Left ventricle myocardium inferior (tissue), 1 donor: ENCODE measurements around the gene TEC. TPM values are rescaled to one million over a fixed set of nuclear protein-coding genes. Genes with fewer than 3 reads are reported as not detected.

ENCODE experiments used
- DNase-seq: peaks from one replicate; pipeline ENCODE4 v3.0.0-alpha.2; 2020
- H3K27ac ChIP-seq: fragments of 200-600 bp; replicated peaks from 2 replicates; pipeline ENCODE4 v1.8.0; 2021
- H3K27me3 ChIP-seq: fragments of 200-600 bp; 2 replicates; pipeline ENCODE4 v1.8.0; 2021; ENCODE audit warnings: low read depth
- H3K36me3 ChIP-seq: fragments of 200-600 bp; 2 replicates; pipeline ENCODE4 v1.8.0; 2021
- H3K4me1 ChIP-seq: fragments of 200-600 bp; 2 replicates; pipeline ENCODE4 v1.8.0; 2021
- H3K4me3 ChIP-seq: fragments of 200-600 bp; 2 replicates; pipeline ENCODE4 v1.8.0; 2021; ENCODE audit warnings: mild to moderate bottlenecking, moderate library complexity
- H3K9me3 ChIP-seq: fragments of 200-600 bp; replicated peaks from 2 replicates; pipeline ENCODE4 v1.8.0; 2021
- CTCF ChIP-seq: fragments of 200-600 bp; IDR thresholded peaks from 2 replicates; pipeline ENCODE4 v1.8.0; 2021; ENCODE audit warnings: antibody characterized with exemption, mild to moderate bottlenecking, borderline replicate concordance
- intact Hi-C: fragments of 100-400 bp; cut with micrococcal nuclease; formaldehyde crosslinking; loops from one replicate; pipeline ENCODE4 v1.11.0; 2022
- total RNA-seq: library from RNA; stranded (reverse); fragmentation: NEBNext Ultra II Directional; extraction: Animal tissue kit (Norgen Biotek cat#: 25700); gene quantifications from one replicate; pipeline ENCODE4 v1.2.1, GENCODE V29; 2021
- donor health status: DM: no; HTN: yes; CAD: no; lungs with severe emphysema.

The TEC gene
- total RNA-seq, 1 donor from 2014 or later, result 1.9 TPM

- TF ChIP-seq CTCF, result no peak
- no peak for DNase-seq
- H3K27me3 ChIP-seq, result no peaks in the 10 kb centered on the region
- H3K27ac ChIP-seq, result no peak overlapping the region
- no peaks in the 10 kb centered on the region for H3K9me3 ChIP-seq
- intact Hi-C loops, result no loop called here
- H3K36me3 ChIP-seq, result no peaks in the 10 kb centered on the region
- H3K4me3 ChIP-seq, result no peak overlapping the region
- peaks cover 20% of the 10 kb centered on the region for H3K4me1 ChIP-seq
These were observed 10.7 kb downstream of the TEC start for GRCh38 chr4:48258845-48259397.

DNA sequence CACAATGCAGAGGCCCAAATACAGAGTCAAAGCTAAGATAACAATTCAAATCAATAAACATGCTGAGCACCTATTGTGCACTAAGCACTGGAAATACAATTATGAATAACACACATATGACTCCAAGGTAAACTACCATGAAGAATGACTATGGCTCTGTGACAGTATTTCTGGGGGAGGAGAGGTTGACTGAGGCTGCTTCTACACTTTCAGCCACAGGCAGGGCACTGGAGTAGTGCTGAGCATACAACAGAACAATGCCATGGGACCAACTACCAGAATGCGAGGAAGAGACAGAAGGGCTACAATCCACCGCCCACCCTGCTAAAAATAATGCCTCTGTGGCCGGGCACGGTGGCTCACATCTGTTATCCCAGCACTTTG is 13.7 kb downstream of the TEC start:
- no peak for DNase-seq
- Histone ChIP-seq H3K4me1 (peaks cover 44% of the 10 kb centered on the region), H3K9me3 (no peaks in the 10 kb centered on the region), H3K27me3 (no peaks in the 10 kb centered on the region), H3K36me3 (no peaks in the 10 kb centered on the region), H3K27ac (peak overlapping the region; percentile 44), H3K4me3 (no peak overlapping the region)
- TF ChIP-seq CTCF, result no peak
- intact Hi-C loops, result no loop called here

- peak overlapping the region; percentile 44 for H3K27ac ChIP-seq
- intact Hi-C loops, result no loop called here
- TF ChIP-seq CTCF, result no peak
- H3K9me3 ChIP-seq, result no peaks in the 10 kb centered on the region
- peaks cover 44% of the 10 kb centered on the region for H3K4me1 ChIP-seq
- DNase-seq, result no peak
- no peaks in the 10 kb centered on the region for H3K36me3 ChIP-seq
- peak overlapping the region; percentile 14 for H3K4me3 ChIP-seq
- no peaks in the 10 kb centered on the region for H3K27me3 ChIP-seq
These were observed 14.3 kb downstream of the TEC start for GRCh38 chr4:48255072-48255958.

GRCh38 chr4:48254381-48255071 is 15.1 kb downstream of the TEC start:
- Histone ChIP-seq H3K27me3 (no peaks in the 10 kb centered on the region), H3K4me1 (peaks cover 44% of the 10 kb centered on the region), H3K4me3 (peak overlapping the region; percentile 14), H3K9me3 (no peaks in the 10 kb centered on the region), H3K27ac (peak overlapping the region; percentile 44), H3K36me3 (no peaks in the 10 kb centered on the region)
- intact Hi-C loops, result no loop called here
- peak; percentile 22 for DNase-seq
- no peak for TF ChIP-seq CTCF

DNA sequence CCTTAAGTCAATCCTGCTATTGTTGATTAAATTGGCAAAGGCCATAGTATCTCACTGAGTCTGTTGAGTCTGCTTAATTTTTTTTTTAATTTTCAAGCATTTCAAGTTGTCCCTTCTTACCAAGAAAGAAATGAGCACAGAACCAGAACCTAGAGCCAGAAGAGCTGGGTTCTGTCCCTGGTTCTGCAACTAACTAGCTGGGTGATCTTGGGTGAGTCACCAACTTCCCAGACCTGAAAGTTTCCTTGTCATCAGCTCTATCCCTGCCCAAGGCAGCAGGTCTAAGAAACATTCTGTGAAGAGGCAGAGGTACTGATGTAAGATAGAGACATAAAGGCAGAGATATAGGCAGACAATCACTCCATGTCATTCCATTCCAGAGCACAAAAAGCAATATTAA is 17.3 kb downstream of the TEC start:
- Histone ChIP-seq H3K9me3 (no peaks in the 10 kb centered on the region), H3K4me1 (peaks cover 53% of the 10 kb centered on the region), H3K27ac (no peak overlapping the region), H3K36me3 (no peaks in the 10 kb centered on the region), H3K4me3 (no peak overlapping the region), H3K27me3 (no peaks in the 10 kb centered on the region)
- DNase-seq, result no peak
- intact Hi-C loops, result no loop called here
- no peak for TF ChIP-seq CTCF
